Loucy (cell line): ENCODE measurements around the gene CNTRL.

Experiments
- CTCF ChIP-seq: fragments of 200-600 bp; sonication (generic); conservative IDR thresholded peaks from 2 replicates; pipeline ENCODE4 v1.5.1; 2014; ENCODE audit warnings: mild to moderate bottlenecking, antibody characterized with exemption, low read length
- EZH2phosphoT487 ChIP-seq: fragments of 200-600 bp; IDR thresholded peaks from 2 replicates; pipeline ENCODE4 v1.6.1; 2018; ENCODE audit warnings: antibody characterized with exemption, mild to moderate bottlenecking, moderate library complexity, borderline replicate concordance

GRCh38 chr9:121184463-121184862 is 109.7 kb downstream of the CNTRL start:
- TF ChIP-seq CTCF, result no peak
- no peak for TF ChIP-seq EZH2phosphoT487
